Stomach (tissue), 4 donors: ENCODE measurements around the gene TSHR.

ENCODE experiments used
- EP300 ChIP-seq: sonication (generic); formaldehyde crosslinking; IDR thresholded peaks from one replicate; pipeline ENCODE4 v1.6.1; 2017; ENCODE audit warnings: antibody characterized with exemption
- POLR2A ChIP-seq, 4 donors: fragments of 450-650 bp; IDR thresholded peaks; one replicate each; pipeline ENCODE4 v1.6.1; 2016; ENCODE audit warnings: antibody characterized with exemption in 4 of 4, control low read depth in 2 of 4, mild to moderate bottlenecking in 1 of 4, moderate library complexity in 1 of 4
- POLR2AphosphoS5 ChIP-seq, 3 donors: sonication (generic); formaldehyde crosslinking; IDR thresholded peaks; one replicate each; pipeline ENCODE4 v1.6.1; 2016; ENCODE audit warnings: antibody characterized with exemption in 3 of 3
- TF ChIP-seq, protein P1 (sequence below), 7 experiments: fragments of 450-650 bp in 4 of 7; fragments of 200-600 bp in 3 of 7; sonication (generic) in 3 of 7; IDR thresholded peaks; one replicate each; pipeline ENCODE4 v1.5.1; 2016 to 2019; ENCODE audit warnings: antibody characterized with exemption in 7 of 7, control low read depth in 2 of 7, mild to moderate bottlenecking in 1 of 7

DNA sequence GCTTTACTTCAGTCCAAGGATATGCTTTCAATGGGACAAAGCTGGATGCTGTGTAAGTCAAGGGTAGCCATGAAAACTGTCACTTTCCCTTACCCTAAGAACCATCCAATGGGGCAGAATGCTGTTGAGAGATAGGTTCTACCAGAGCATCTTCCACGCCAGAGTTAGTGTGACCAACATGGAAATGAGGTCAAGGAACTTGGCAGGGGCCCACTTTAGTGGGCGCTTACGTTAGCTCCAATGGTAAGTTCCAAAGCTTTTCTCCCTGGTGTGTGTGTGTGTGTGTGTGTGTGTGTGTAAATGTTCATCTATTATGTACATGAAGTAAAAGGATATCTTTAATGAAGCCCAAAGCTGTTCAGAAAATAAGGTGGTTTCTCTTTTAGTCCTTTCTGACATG, 141.2 kb downstream of the TSHR start:
- TF ChIP-seq POLR2A (IDR thresholded peaks at IDR 0.05) (no peak), EP300 (no peak), POLR2AphosphoS5 (IDR thresholded peaks at IDR 0.05) (no peak)
- TF ChIP-seq, protein P1, sequence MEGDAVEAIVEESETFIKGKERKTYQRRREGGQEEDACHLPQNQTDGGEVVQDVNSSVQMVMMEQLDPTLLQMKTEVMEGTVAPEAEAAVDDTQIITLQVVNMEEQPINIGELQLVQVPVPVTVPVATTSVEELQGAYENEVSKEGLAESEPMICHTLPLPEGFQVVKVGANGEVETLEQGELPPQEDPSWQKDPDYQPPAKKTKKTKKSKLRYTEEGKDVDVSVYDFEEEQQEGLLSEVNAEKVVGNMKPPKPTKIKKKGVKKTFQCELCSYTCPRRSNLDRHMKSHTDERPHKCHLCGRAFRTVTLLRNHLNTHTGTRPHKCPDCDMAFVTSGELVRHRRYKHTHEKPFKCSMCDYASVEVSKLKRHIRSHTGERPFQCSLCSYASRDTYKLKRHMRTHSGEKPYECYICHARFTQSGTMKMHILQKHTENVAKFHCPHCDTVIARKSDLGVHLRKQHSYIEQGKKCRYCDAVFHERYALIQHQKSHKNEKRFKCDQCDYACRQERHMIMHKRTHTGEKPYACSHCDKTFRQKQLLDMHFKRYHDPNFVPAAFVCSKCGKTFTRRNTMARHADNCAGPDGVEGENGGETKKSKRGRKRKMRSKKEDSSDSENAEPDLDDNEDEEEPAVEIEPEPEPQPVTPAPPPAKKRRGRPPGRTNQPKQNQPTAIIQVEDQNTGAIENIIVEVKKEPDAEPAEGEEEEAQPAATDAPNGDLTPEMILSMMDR (IDR thresholded peaks at IDR 0.05), result no peak
